ENCODE data around the gene CLCN2.

The CLCN2 gene

GRCh38 chr3:184296616-184297015 is 64.8 kb downstream of the CLCN2 start:
- no peak for DNase-seq (ENCODE audit: low read depth)

All from CMK (cell line).